HG03520 (cell line): ENCODE data around the gene PCDH9.
"Not testable (repeated sequence)": the region's sequence is repeated elsewhere in the genome, so short reads cannot be mapped to it uniquely, and the experiment has no call there.

ENCODE experiments used
- ATAC-seq: cut with Tn5 transposase; IDR thresholded peaks from one replicate; pipeline ENCODE4 v1.9.1; 2021; ENCODE audit warnings: mild to moderate bottlenecking, moderate library complexity; ENCODE audit not compliant: unreplicated experiment

The PCDH9 gene

DNA sequence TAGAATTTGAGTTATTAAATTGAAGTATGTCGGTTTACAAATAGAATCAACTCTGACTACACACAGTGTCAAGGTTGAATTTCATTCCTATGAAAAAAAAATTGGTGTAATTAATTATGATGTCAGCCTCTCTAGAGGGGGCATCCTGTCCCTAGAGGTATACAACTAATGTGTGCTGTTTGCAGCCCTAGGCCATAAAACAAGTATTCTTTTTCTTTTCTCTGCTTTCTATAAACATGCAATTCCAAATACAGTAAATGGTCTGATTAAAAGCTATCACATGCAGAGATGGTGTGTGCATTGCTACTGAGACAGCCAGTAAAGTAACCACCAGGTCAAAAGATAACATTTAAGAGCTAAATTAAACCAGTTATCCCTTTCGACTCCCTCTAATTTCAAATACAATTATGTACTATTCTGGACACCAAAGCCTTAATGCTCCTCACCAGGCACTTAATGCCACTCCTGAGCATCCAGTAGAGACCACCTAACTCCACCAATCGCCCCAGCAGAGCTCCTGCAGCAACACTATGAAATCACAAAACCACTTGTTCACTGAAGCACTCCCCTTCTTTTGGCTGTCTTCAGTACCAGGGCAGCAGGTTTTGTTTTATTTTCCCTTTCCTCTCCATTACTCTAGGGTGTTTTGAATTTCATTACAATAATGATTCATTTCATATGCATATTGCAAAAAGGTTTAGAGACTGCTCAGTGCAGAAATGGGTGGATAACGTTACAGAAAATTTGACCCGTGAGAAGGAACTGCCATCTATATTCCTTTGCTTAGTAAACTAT, 426.9 kb downstream of the PCDH9 start:
- ATAC-seq = no peak

- ATAC-seq = no peak
Measured at GRCh38 chr13:66795636-66796035, 434.5 kb downstream of the PCDH9 start.

- ATAC-seq = no peak
Measured at GRCh38 chr13:66794340-66795031, 435.6 kb downstream of the PCDH9 start.

DNA sequence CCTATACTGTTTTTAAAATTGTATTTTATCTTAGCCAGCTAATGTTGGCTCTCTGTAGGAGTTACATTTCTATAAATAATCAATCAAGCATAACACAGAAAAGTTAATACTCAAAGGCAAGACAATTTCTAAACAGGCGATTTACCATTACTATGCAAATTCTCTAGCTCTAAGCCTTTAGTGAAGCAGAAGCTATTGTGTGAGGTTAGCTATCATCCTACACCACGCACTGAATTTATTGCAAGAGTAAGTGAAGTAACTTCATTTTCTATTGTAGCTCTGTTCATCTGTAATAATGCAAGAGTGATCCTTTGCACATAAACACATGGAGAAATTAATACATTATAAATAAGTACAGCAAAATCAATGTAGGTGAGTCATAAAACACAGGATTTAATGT, 439.3 kb downstream of the PCDH9 start:
- ATAC-seq = no peak

DNA sequence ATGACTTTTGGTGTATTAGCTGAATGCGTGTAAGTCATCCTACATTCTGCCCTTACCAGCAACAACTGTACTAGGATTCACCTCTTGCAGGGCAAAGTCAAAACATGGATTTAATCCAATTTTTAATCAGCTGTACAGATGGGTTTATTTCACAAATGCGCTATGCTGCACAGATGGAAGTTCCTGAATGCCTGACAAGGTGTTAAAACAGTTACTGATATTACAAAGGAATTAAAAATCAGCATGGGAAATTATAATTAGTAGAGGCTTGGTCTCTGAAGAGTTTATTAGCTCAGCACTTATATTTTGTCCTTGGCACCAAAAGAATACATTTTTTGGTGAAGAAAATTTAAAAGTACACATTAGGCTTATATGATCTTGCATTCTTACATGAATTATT, 448.9 kb downstream of the PCDH9 start:
- ATAC-seq = no peak

- ATAC-seq = no peak
Measured at GRCh38 chr13:66780814-66781213, 449.3 kb downstream of the PCDH9 start.

- ATAC-seq = no peak
Measured at GRCh38 chr13:66778461-66778860, 451.7 kb downstream of the PCDH9 start.

DNA sequence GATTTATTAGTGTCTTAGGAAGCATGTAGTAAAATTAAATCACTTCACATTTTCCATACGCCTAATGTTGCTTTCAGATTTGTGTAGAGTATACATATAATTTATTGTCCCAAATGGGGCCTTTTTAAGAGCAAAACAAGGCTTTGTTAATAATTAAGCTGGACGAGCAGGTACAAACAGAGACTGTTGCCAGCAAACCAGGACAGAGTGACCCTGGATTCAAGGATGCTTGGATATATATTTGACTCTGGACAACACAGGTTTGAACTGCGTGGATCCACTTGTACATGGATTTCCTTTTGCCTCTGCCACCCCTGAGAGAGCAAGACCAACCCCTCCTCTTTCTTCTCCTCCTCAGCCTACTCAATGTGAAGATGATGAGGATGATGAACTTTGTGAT, 454.9 kb downstream of the PCDH9 start:
- ATAC-seq = no peak

- ATAC-seq = no peak
Measured at GRCh38 chr13:66774046-66774445, 456.1 kb downstream of the PCDH9 start.

DNA sequence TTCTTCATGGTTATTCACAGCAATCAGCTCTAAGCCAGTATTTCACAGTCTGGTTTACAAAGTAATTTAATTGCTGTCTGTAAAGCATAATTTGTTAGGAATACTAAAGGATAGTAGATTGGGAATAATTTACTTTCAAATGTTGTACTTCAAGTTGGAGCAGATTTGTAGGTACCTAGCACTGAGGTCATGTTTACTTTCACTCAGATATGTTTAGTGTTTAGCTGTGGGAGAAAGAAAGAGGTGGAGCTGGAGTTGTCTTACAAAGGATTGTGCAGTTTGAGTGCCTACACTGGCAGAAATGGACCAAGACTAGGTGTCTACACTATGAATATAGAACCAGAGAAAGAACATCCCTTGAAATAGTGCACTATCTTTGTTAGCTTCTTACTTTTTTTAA, 464.6 kb downstream of the PCDH9 start:
- no peak for ATAC-seq

- not testable (repeated sequence) for ATAC-seq
Measured at GRCh38 chr13:66760678-66761077, 469.5 kb downstream of the PCDH9 start.

DNA sequence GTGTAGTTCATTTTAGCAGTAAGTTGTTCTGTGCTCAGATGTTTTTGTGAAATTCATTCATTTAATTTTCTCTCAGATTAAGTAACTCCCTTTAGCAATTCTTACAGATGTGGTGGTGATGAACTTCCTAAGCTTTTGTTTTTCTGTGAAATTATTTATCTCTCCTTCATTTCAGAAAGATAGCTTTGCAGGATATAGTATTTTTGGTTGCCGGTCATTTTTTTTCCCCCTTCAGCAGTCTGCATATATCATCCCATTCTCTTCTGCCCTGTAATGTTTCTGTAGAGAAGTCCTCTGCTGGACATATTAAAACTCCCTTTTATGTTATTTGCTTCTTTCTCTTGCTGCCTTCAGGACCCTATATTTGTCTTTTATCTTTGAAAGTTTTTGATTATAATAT, 470.2 kb downstream of the PCDH9 start:
- ATAC-seq = no peak

DNA sequence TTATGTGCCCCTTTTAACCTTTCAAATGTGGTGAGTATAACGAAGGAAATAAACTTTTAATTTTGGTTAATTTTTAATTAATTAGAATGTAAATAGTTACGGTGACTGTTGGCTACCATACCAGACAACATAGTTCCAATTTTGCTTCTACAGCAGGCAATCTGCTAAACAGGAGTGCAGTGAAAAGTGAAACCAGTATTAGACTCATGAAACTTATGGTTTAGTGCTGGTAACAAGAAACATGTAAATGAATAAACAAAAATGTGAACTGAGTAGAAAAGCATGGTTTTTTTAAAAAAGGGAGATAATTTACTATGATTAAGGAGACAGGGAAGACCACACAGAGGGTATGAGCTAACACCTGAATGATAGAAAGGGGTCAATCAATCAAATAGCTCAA, 478.4 kb downstream of the PCDH9 start:
- no peak for ATAC-seq

GRCh38 chr13:66748712-66749111, 481.4 kb downstream of the PCDH9 start:
- no peak for ATAC-seq

- ATAC-seq = no peak
Measured at GRCh38 chr13:66745307-66745706, 484.8 kb downstream of the PCDH9 start.

GRCh38 chr13:66723576-66723975, 506.6 kb downstream of the PCDH9 start:
- no peak for ATAC-seq

DNA sequence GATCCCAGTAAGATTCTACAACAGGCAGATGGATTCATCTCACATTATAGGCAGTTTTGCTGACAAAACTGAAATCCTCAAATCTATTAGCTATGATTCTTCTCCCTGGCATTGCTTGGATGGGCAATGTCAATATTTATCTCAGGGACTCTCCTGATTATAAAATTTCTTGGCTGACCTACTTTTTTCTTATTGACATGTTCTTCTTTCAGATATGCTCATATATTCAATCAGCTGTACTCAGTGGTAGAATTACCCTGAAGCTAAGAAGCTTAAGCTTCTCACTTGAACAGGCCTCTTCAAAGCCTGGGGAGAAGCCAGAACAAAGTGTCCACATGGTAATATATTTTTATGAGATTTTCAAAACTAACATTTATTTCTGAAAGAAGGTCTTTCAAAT, 513.6 kb downstream of the PCDH9 start:
- no peak for ATAC-seq

GRCh38 chr13:66714795-66715194, 515.3 kb downstream of the PCDH9 start:
- ATAC-seq = no peak

DNA sequence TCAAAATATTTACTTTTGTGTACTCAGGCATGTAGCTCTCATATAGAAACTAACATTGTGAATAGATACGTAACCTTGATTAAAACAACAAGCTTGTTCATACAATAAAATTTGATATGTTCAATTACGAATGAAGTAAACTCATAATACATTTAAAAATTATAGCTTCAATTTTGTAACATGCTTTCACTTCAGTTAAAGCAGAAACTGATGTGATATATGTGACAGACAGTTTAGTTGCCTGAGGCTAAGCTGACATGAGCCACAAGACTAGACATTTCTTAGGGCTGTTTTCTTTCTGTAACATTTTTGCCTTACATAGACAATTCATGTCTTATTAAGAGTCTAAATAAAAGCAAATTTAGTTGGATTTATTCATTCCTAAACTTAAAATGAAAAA, 526.0 kb downstream of the PCDH9 start:
- ATAC-seq = no peak

- ATAC-seq = no peak
Measured at GRCh38 chr13:66703597-66703996, 526.5 kb downstream of the PCDH9 start.

DNA sequence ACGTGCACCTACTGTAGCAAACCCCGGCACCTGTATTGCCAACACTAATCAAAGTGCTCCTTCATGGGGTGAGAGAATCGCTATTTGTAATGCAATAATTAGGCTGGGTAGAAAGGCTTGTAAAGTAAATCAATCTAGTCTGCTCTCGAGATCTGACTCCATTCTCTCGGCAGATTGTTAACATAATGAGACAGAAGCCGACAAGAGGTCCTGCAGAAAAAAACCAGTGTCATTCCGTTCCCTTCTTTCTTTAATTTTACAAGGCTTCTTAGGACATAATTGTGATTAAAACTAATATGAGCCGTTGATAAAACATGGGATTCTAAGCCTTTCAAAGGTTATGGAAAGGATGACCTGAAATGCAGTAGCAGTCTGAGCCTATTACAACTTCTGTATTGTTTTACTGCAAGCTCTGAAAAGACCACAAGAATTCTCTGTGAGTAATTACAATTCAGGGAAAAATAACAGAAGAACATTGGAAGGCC, 530.0 kb downstream of the PCDH9 start:
- ATAC-seq = no peak

GRCh38 chr13:66693656-66694055, 536.5 kb downstream of the PCDH9 start:
- ATAC-seq = no peak
